Occipital lobe (tissue), 2 donors: ENCODE measurements around the gene ZNF581. TPM values are rescaled to one million over a fixed set of nuclear protein-coding genes. Genes with fewer than 3 reads are reported as not detected.

Experiments used
- DNase-seq: peaks from one replicate; lab custom pipeline; 2025; lab: John Stamatoyannopoulos, UW
- total RNA-seq: library from RNA; depleted of rRNA; stranded (reverse); fragments of >200 nt; gene quantifications from one replicate; pipeline ENCODE4 v1.2.3, GENCODE V29; 2014

ZNF581 gene
- total RNA-seq, 1 donor from 2014 or later, result 5.6 TPM

GRCh38 chr19:55693336-55693974 lies 50.0 kb downstream of the ZNF581 start:
- DNase-seq, result no peak

- DNase-seq, result no peak
These were observed 50.8 kb downstream of the ZNF581 start for GRCh38 chr19:55694241-55694655.

GRCh38 chr19:55694656-55695491 lies 51.4 kb downstream of the ZNF581 start:
- DNase-seq, result no peak

Other genes with a start within 250 kb of the ZNF581 start
- gene UBE2S, start 235.9 kb upstream of the ZNF581 start, total RNA-seq, result 35.9 TPM
- 4.2 TPM for gene SHISA7, start 200.3 kb upstream of the ZNF581 start, total RNA-seq
- gene ISOC2, start 182.0 kb upstream of the ZNF581 start, total RNA-seq, result 13.7 TPM
- gene C19orf85, start 178.9 kb upstream of the ZNF581 start, total RNA-seq, result not detected
- gene ZNF628, start 167.0 kb upstream of the ZNF581 start, total RNA-seq, result 0.78 TPM
- 15.0 TPM for gene NAT14, start 158.5 kb upstream of the ZNF581 start, total RNA-seq
- gene SSC5D, start 155.2 kb upstream of the ZNF581 start, total RNA-seq, result 0.31 TPM
- gene SBK2, start 106.5 kb upstream of the ZNF581 start, total RNA-seq, result not detected
- gene SBK3, start 98.1 kb upstream of the ZNF581 start, total RNA-seq, result 0.31 TPM
- gene ZNF579, start 62.8 kb upstream of the ZNF581 start, total RNA-seq, result 4.2 TPM
- 4.1 TPM for gene FIZ1, start 44.1 kb upstream of the ZNF581 start, total RNA-seq
- 2.8 TPM for gene ZNF524, start 43.4 kb upstream of the ZNF581 start, total RNA-seq
- 1.2 TPM for gene ZNF865, start 38.0 kb upstream of the ZNF581 start, total RNA-seq
- gene ZNF784, start 19.1 kb upstream of the ZNF581 start, total RNA-seq, result 5.1 TPM
- gene ZNF580, start 2.6 kb upstream of the ZNF581 start, total RNA-seq, result 4.8 TPM
- gene CCDC106, start 4.6 kb downstream of the ZNF581 start, total RNA-seq, result 7.8 TPM
- 65.8 TPM for gene U2AF2, start 11.4 kb downstream of the ZNF581 start, total RNA-seq
- 20.7 TPM for gene EPN1, start 31.6 kb downstream of the ZNF581 start, total RNA-seq
- gene NLRP9, start 94.8 kb downstream of the ZNF581 start, total RNA-seq, result not detected
- not detected for gene RFPL4A, start 115.4 kb downstream of the ZNF581 start, total RNA-seq
- gene RFPL4AL1, start 125.5 kb downstream of the ZNF581 start, total RNA-seq, result not detected
- not detected for gene NLRP11, start 188.3 kb downstream of the ZNF581 start, total RNA-seq
- under 0.01 TPM for gene NLRP4, start 192.9 kb downstream of the ZNF581 start, total RNA-seq